NAMALWA (cell line): ENCODE measurements around the gene EXOSC10.
A peak's percentile ranks its signal among the peaks of the same experiment; 100 is the strongest.
"Not testable (repeated sequence)": the region's sequence is repeated elsewhere in the genome, so short reads cannot be mapped to it uniquely, and the experiment has no call there.

ENCODE experiments used
- DNase-seq: peaks from one replicate; pipeline ENCODE4 v3.0.0-alpha.2; 2015; ENCODE audit warnings: low spot score

EXOSC10 gene

GRCh38 chr1:11061652-11062365 lies 37.9 kb downstream of the EXOSC10 start:
- no peak for DNase-seq

GRCh38 chr1:11059968-11060830 lies 39.5 kb downstream of the EXOSC10 start, which contains the start of gene SRM:
TSS of gene SRM (minus strand) at chr1:11060018. CDS start at chr1:11059943, 75 bp downstream.
- DNase-seq = peak; percentile 97

DNA sequence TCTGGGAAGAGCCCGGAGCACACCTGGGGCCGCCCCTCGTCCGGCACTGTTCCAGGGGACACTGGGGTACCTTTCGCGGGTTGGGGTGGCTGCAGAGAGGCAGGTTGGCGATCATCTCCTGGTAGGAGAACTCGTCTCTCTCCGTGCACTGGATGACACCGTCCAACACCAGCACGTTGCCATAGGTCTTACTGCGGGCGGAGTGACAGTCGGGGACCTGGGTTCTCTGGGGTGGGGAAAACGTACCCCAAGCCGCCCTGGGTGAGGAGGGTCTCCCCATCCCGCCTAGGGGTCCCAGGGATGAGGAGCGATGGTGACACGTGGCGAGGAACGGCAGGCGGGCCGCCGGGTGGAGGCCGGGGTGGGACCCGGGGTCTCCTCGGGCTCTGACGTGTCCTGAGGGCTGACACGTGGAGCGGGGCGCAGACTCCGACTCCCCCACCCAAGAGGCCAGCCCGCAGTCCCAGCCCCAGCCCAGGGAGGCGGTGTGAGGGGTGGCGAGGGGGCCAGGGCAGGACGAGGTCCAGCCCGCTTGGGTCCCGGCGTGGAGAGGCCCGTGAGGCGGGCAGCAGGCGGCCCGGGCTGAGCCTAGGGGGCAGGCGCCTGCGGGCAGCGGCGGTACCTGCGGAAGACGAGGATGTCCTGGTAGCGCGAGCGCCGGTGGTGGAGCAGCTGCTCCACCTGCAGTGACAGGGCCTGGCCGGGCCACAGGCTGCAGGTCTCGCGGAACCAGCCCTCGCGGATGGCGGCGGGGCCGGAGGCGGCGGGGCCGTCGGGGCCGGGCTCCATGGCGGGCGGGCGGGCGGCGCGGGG lies 40.3 kb downstream of the EXOSC10 start:
- peak; percentile 57 for DNase-seq

- no peak for DNase-seq
These were observed 41.0 kb downstream of the EXOSC10 start for GRCh38 chr1:11058595-11059154.

GRCh38 chr1:11058026-11058425 lies 41.6 kb downstream of the EXOSC10 start:
- no peak for DNase-seq

DNA sequence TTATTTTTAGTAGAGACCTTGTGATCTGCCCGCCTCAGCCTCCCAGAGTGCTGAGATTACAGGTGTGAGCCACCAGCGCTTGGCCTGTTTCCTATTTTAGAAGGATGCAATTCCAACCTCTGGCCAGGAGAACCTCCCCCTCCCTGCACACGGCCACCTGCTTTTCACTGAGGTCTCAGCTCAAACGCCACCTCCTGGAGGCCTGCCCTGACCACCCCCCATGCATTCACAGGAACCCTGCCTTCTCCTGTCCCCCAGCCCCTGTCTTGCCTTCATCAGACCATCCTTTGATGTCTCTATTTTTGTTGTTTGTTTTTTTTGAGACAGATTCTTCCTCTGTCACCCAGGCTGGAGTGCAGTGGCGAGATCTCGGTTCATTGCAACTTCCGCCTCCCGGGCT lies 42.2 kb downstream of the EXOSC10 start:
- no peak for DNase-seq

DNA sequence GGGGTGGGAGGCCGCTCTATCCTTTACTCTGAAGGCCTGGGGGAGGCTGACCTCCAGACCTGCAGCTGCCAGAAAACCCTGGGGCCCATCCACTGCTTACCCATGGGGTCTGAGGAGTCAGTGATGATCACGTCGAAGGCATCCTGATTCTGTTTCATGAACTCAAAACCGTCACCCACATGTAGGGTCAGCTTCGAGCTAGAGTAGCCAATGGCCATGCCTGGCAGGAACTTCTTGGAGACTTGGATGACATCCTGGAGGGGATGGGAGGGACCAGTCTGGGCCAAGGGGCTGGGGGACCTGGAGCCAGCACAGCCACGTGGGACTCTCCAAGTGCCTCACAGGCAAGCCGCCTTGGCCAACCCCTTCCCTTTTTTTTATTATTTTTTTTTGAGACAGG lies 43.2 kb downstream of the EXOSC10 start:
- DNase-seq = no peak

DNA sequence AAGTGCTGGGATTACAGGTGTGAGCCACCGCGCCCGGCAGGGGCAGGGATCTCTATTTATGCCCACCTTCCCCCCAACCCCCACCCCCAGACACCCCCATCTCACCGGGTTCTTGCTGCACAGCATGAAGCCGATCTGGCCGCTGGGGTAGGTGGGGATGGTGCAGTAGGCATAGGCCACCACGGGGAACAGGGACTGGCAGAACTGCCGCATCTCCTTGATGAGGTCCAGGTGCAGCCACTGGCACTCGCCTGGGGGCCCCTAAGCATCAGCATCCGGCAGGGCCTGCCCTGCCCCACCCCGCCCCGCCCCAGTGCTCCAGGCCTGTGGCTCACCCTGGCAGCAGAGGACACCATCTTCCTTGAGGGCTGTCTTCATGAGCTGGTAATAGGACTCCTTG lies 44.0 kb downstream of the EXOSC10 start:
- DNase-seq = no peak

GRCh38 chr1:11054666-11055065 lies 45.0 kb downstream of the EXOSC10 start:
- no peak for DNase-seq

DNA sequence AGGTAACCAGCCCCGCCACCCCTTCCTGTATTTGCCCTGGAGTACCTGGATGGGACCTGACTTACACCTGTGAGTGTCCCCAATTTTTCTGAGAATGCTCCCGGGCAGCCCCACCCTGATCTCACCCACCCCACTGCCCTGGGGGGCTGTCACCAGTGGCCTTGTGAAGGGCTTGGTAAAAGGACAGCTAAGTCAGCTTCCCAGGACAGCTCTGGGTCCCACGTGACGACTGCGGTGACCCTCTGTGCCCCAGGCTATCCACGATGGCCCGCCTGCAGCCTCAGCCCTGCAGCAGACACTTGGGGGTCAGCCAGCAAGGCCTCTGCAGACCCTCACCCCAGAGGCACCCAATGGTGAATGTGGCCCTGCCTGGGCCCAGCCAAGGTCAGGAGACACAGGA lies 45.5 kb downstream of the EXOSC10 start:
- no peak for DNase-seq

DNA sequence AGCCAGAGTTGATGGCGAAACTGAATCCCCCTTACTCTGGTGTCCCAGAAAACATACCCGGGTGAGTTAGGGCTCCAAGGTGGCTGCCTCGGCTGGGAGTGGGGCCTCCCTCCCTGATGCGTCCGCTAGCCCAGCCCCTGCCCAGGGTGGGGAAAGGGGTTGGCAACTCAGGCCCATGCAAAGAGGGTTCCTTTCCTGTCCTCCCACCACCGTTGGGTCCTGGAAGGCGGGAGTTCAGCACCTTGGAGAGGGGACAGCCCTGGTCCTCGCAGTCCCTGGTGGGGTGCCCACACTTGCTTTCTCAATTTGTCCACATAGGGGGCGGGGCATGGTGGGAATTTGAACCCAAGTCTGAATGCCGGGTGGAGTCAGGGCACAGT lies 45.9 kb downstream of the EXOSC10 start:
- DNase-seq = peak; percentile 51

DNA sequence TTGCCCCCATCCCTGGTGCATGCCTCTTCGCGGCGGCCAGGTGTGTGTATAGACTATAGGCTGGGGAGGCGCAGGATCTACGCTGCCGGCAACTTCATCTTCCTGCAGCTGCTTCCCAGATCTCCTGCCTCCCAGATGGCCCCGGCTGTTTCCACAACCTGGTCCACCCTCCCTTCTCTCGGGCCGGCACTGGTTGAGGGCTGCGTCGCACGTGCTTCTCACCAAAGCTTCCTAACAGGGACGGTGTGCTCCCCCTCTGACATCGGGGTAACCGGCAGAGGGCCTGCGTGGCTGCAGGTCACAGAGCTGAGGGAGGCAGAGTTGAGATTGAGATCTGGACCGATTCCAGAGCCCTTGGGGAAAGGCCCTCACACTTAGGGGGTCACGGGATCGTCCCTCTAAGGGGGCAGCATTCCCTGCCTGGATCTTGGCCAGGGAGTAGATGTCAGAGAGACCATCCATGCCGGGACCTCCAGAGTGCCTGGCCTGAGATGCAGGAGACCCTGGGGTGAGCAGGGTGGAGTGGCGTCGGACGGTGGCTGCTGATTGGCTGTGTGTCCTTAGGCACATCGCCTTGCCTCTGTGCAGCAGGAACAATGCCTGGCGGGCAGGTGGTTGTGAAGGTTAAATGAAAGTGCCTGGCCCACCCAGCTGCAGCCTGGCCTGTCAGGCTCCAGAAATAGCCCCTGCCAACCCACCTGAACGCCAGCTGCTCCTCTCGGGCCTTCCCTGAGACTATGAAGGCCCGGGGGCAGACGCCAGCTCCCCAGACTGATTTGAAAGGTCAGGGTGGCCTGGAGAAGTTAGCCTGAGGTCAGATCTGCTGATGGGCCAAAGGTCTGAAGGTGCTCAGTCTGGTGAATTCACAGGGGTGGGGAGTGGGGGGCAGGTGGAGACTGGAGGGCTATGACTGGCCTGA lies 46.6 kb downstream of the EXOSC10 start:
- peak; percentile 55 for DNase-seq

GRCh38 chr1:11051781-11052511 lies 47.7 kb downstream of the EXOSC10 start:
- no peak for DNase-seq

DNA sequence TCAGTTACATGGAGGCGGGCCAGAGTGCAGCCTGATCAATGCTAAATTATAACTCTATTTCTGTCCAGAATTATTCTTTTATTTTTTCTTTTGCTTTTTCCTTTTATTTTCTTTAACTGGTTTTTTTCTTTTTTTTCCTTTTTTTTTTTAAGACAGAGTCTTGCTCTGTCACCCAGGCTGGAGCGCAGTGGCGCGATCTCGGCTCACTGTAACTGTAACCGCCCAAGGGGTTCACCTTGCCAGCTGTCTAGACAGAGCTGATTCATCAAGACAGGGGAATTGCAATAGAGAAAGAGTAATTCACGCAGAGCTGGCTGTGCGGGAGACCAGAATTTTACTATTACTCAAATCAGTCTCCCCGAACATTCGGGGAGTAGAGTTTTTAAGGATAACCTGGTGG lies 48.5 kb downstream of the EXOSC10 start:
- DNase-seq = not testable (repeated sequence)

DNA sequence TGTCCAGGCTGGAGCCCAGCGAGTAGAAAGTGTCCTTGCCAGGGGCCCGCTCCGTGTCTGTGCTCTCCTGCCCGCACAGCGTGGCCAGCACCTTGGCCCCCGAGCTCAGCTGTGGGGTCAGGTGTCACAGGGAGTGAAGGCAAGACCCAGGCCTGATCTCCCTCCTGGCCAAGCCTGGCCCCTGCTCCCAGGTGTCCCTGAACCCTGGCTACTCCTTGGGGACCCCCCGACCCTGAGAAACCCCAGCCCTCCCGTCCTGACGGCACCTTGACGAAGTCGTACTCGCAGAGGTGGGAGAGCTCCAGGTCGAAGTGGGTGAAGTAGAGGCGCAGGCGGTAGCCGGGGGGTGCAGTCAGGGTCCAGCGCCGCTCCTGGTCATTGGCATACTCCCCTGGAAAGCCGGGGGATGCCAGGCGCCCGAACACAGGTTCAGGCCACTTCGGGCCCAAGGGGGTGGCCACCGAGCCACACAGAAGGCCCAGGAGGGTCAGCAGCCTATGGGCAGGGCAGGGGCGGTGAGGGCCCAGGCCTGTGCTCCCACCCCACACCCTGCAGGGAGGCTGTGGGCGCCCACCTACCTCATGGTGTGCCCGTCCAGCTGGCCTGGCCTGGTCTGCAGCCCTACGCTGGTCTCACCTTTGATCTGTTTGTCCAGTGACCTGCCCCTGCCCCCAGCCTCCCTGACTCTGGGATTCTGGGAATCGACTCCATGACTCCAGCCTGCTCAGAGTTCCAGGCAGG lies 52.9 kb downstream of the EXOSC10 start, which contains the start of gene MASP2:
Gene MASP2 (minus strand): TSS at position 615 of the 741 bp plus-strand sequence. CDS start 32 bp downstream, at position 583.
- DNase-seq = no peak

DNA sequence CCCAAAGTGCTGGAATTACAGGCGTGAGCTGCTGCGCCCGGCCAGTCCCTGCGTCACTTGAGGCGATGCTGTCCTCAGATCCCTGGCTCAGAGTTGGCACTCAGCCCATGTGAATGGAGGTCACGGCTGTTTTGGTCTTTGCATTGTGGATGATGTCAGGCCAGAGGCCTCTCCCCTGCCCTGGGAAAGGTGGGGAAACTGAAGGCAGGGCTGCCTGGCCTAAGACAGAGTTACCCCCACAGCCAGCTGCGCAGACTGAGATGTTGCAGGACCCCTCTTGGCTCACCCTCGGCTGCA lies 53.5 kb downstream of the EXOSC10 start:
- no peak for DNase-seq

- peak; percentile 46 for DNase-seq
These were observed 54.0 kb downstream of the EXOSC10 start for GRCh38 chr1:11045428-11046269.

GRCh38 chr1:11044849-11045427 lies 54.7 kb downstream of the EXOSC10 start:
- no peak for DNase-seq
